ENCODE results near the gene FBXL3. TPM values are rescaled to one million over a fixed set of nuclear protein-coding genes. Genes with fewer than 3 reads are reported as not detected.

Gene FBXL3
- polyA plus RNA-seq, 4 donors = 20.6 to 43.1 (median 30.7) TPM

DNA sequence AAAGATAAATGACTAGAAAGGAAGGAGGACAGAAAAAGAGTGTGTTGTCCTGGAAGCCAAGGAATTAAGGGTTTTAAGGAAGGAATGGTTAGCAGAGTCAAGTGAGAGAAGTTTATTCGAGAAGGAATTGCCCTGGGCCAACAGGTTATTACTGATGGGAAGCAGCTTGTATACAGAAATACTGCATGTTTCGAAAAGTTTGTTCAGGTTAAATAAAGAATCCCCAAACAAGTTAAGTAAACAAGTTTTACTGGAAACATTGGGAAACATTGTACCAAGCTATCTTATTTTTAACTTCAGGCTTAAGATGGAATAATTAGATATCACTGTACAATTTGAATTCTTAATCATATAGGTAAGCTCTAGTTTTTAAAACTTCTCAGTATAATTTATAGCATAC, 28.2 kb upstream of the FBXL3 start:
- DNase-seq (no peak), FAIRE-seq (no peak)
- 93 to 98% (median 94%) methylated on average over 2 of the region's 2 CpGs for WGBS, 3 donors
- H3K4me3 ChIP-seq (ENCODE audit: low read depth in 1 of 3, low read length in 3 of 3) = no peak overlapping the region
- H3K27me3 ChIP-seq (ENCODE audit: control insufficient read depth in 3 of 3, insufficient read depth in 3 of 3, low read length in 3 of 3) = no peaks in the 10 kb centered on the region
- no peaks in the 10 kb centered on the region for H3K4me1 ChIP-seq (ENCODE audit: control insufficient read depth in 3 of 3, insufficient read depth in 2 of 3, low read depth in 1 of 3, low read length in 2 of 3)
- no peak overlapping the region for H3K27ac ChIP-seq (ENCODE audit: low read depth in 1 of 3, low read length in 2 of 3)
- no peaks in the 10 kb centered on the region for H3K9me3 ChIP-seq (ENCODE audit: control insufficient read depth in 2 of 2, insufficient read depth in 1 of 2, low read depth in 1 of 2, low read length in 1 of 2)
- peaks cover 14 to 26% (median 16%) of the 10 kb centered on the region in 3 donors for H3K36me3 ChIP-seq (ENCODE audit: control insufficient read depth in 3 of 3, insufficient read depth in 2 of 3, low read depth in 1 of 3, low read length in 3 of 3)

DNA sequence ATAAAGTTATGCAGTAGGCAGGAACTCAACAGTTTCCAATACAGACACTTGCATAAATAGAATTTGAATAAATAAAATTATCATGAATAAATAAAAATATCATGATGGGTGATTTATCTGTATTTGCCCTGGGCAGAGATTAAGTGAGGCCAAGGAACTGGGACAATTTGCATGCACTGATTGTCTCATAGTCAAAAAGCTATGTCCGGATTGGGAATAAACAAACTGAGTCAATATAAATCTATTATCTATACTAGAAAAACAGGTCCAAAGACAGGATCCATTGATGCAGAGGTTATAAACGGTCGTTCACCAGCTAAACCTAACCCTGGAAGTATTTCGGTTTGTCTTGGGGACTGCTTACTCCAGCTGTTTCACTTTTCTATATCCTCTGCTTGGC, 26.2 kb upstream of the FBXL3 start:
- FAIRE-seq = no peak
- no peaks in the 10 kb centered on the region for H3K4me1 ChIP-seq (ENCODE audit: control insufficient read depth in 3 of 3, insufficient read depth in 2 of 3, low read depth in 1 of 3, low read length in 2 of 3)
- no peak for DNase-seq
- WGBS, 3 donors = 83 to 91% (median 86%) methylated on average over 4 of the region's 4 CpGs
- H3K36me3 ChIP-seq (ENCODE audit: control insufficient read depth in 3 of 3, insufficient read depth in 2 of 3, low read depth in 1 of 3, low read length in 3 of 3) = peaks cover 16 to 28% (median 17%) of the 10 kb centered on the region in 3 donors
- H3K4me3 ChIP-seq (ENCODE audit: low read depth in 1 of 3, low read length in 3 of 3) = no peak overlapping the region
- H3K27me3 ChIP-seq (ENCODE audit: control insufficient read depth in 3 of 3, insufficient read depth in 3 of 3, low read length in 3 of 3) = no peaks in the 10 kb centered on the region
- H3K27ac ChIP-seq (ENCODE audit: low read depth in 1 of 3, low read length in 2 of 3) = no peak overlapping the region
- no peaks in the 10 kb centered on the region for H3K9me3 ChIP-seq (ENCODE audit: control insufficient read depth in 2 of 2, insufficient read depth in 1 of 2, low read depth in 1 of 2, low read length in 1 of 2)

DNA sequence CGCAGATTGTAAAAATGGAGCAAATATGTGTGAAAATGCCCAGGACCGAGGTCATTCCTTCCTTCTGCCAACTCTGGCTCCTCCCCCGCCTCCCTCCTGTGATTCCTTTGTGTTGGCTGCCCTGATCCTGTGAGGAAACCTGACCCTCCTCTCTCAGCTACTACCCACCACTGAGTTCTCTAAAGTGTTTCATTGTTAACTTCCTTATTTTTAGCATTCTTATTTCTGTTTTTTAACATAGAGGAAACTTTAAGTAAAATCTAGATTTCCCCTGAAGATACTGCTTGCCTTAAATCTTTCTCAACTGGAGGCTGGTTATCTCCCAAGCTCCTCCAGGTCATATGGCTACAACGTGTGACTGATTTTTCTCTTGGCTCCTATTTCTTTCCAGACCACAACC, 21.7 kb upstream of the FBXL3 start:
- Histone ChIP-seq H3K9me3 (ENCODE audit: control insufficient read depth in 2 of 2, insufficient read depth in 1 of 2, low read depth in 1 of 2, low read length in 1 of 2) (no peaks in the 10 kb centered on the region), H3K27me3 (ENCODE audit: control insufficient read depth in 3 of 3, insufficient read depth in 3 of 3, low read length in 3 of 3) (no peaks in the 10 kb centered on the region), H3K27ac (ENCODE audit: low read depth in 1 of 3, low read length in 2 of 3) (no peak overlapping the region), H3K4me3 (ENCODE audit: low read depth in 1 of 3, low read length in 3 of 3) (no peak overlapping the region), H3K4me1 (ENCODE audit: control insufficient read depth in 3 of 3, insufficient read depth in 2 of 3, low read depth in 1 of 3, low read length in 2 of 3) (no peaks in the 10 kb centered on the region), H3K36me3 (ENCODE audit: control insufficient read depth in 3 of 3, insufficient read depth in 2 of 3, low read depth in 1 of 3, low read length in 3 of 3) (peaks cover 7 to 27% (median 9%) of the 10 kb centered on the region in 3 donors)
- WGBS, 3 donors = 77 to 93% (median 91%) methylated on average over 4 of the region's 4 CpGs
- FAIRE-seq = no peak
- DNase-seq = no peak

DNA sequence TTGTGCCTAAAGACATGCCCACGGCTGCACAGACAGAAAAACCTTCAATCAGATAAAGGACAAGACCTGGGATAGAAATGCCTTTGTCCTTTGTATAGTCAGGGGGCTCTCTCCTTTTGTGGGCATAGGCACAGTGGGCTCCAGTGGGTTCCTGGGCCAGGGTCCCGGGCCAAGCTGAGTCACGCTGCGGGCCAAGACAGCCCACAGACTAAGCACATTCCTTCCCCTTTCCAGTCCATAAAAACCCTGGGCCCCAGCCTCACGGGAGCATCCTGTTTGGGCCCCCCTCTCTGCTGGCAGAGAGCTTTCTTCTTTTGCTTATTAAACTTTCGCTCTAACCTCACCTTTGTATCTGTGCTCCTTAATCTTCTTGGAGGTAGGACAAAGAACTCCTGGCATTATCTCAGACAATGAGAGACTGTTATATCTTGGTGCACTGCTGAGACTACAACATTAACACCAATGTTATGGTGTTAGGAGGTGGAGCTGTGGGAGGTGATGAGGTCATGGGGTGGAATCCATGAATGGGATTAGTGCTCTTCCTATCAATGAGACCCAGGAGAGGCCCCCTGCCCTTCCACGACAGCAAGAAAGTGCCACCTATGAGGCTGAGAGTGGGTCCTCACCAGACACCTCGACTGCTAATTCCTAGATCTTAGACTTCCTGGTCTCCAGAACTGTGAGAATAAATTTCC, 20.8 kb upstream of the FBXL3 start:
- 96 to 98% (median 97%) methylated on average over 8 of the region's 8 CpGs for WGBS, 3 donors
- Histone ChIP-seq H3K36me3 (ENCODE audit: control insufficient read depth in 3 of 3, insufficient read depth in 2 of 3, low read depth in 1 of 3, low read length in 3 of 3) (peaks cover 7 to 25% (median 9%) of the 10 kb centered on the region in 3 donors), H3K9me3 (ENCODE audit: control insufficient read depth in 2 of 2, insufficient read depth in 1 of 2, low read depth in 1 of 2, low read length in 1 of 2) (no peaks in the 10 kb centered on the region), H3K4me3 (ENCODE audit: low read depth in 1 of 3, low read length in 3 of 3) (no peak overlapping the region), H3K4me1 (ENCODE audit: control insufficient read depth in 3 of 3, insufficient read depth in 2 of 3, low read depth in 1 of 3, low read length in 2 of 3) (no peaks in the 10 kb centered on the region), H3K27me3 (ENCODE audit: control insufficient read depth in 3 of 3, insufficient read depth in 3 of 3, low read length in 3 of 3) (no peaks in the 10 kb centered on the region), H3K27ac (ENCODE audit: low read depth in 1 of 3, low read length in 2 of 3) (no peak overlapping the region)
- no peak for FAIRE-seq
- DNase-seq = no peak

DNA sequence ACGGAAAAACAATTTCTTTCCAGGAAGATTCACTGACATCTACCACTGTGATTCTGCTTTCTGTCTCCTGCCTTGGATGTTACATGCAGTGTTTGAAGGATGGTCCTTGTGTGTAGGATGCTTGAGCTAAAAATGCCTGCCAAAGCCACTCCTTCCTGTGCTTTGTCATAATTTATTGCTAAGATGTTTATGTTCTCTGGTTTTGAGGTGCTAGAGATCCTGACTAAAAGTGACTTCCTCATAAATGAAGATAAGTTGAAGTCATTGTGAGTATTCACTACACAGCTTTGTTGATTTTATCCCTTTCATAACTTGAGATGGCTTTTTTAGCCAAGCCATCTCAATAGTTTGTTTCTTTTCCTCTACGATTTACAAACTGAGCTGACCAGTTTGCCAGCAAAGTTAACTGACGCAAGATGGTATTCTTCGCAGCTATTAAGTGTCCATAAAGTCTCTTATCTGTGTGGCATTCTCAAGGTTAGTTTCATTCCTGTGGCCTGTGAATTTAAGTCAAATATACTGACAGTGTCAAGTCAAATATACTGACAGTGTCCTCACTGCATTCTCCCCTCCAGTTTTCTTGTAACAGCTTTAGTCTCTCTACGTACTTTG, 15.7 kb upstream of the FBXL3 start:
- H3K27me3 ChIP-seq (ENCODE audit: control insufficient read depth in 3 of 3, insufficient read depth in 3 of 3, low read length in 3 of 3) = no peaks in the 10 kb centered on the region
- H3K4me1 ChIP-seq (ENCODE audit: control insufficient read depth in 3 of 3, insufficient read depth in 2 of 3, low read depth in 1 of 3, low read length in 2 of 3) = no peaks in the 10 kb centered on the region
- H3K27ac ChIP-seq (ENCODE audit: low read depth in 1 of 3, low read length in 2 of 3) = no peak overlapping the region
- no peak overlapping the region for H3K4me3 ChIP-seq (ENCODE audit: low read depth in 1 of 3, low read length in 3 of 3)
- no peaks in the 10 kb centered on the region for H3K9me3 ChIP-seq (ENCODE audit: control insufficient read depth in 2 of 2, insufficient read depth in 1 of 2, low read depth in 1 of 2, low read length in 1 of 2)
- peaks cover 0 to 7% (median 1%) of the 10 kb centered on the region in 3 donors for H3K36me3 ChIP-seq (ENCODE audit: control insufficient read depth in 3 of 3, insufficient read depth in 2 of 3, low read depth in 1 of 3, low read length in 3 of 3)
- no peak for FAIRE-seq
- peak; percentile 21 to 55 for DNase-seq
- WGBS, 3 donors = 51 to 57% (median 53%) methylated on average over 5 of the region's 5 CpGs

DNA sequence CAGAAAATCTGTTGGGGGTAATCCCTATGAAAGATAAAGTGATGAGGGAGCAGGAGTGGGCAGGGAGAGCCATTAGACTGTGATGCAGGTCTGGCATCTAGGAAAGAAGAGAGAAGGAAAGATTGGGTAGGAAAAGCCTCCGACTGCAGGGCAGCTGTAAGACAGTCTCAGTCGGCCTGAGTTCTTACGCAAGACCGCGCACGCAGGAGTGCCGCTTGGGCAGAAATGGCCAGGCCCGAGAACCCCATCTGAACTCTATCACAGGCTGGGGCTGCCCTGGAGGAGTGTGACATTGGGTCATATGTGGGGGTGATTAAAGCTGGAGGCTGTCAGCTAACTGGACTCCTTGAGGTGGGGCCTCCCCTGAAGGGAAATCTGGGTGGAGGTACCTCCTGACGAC, 13.9 kb upstream of the FBXL3 start:
- Histone ChIP-seq H3K36me3 (ENCODE audit: control insufficient read depth in 3 of 3, insufficient read depth in 2 of 3, low read depth in 1 of 3, low read length in 3 of 3) (peaks cover 0 to 1% (median 0%) of the 10 kb centered on the region in 3 donors), H3K27me3 (ENCODE audit: control insufficient read depth in 3 of 3, insufficient read depth in 3 of 3, low read length in 3 of 3) (no peaks in the 10 kb centered on the region), H3K4me1 (ENCODE audit: control insufficient read depth in 3 of 3, insufficient read depth in 2 of 3, low read depth in 1 of 3, low read length in 2 of 3) (no peaks in the 10 kb centered on the region), H3K4me3 (ENCODE audit: low read depth in 1 of 3, low read length in 3 of 3) (no peak overlapping the region), H3K27ac (ENCODE audit: low read depth in 1 of 3, low read length in 2 of 3) (no peak overlapping the region), H3K9me3 (ENCODE audit: control insufficient read depth in 2 of 2, insufficient read depth in 1 of 2, low read depth in 1 of 2, low read length in 1 of 2) (no peaks in the 10 kb centered on the region)
- DNase-seq (no peak), FAIRE-seq (no peak)
- 96 to 99% (median 96%) methylated on average over 9 of the region's 9 CpGs for WGBS, 3 donors

DNA sequence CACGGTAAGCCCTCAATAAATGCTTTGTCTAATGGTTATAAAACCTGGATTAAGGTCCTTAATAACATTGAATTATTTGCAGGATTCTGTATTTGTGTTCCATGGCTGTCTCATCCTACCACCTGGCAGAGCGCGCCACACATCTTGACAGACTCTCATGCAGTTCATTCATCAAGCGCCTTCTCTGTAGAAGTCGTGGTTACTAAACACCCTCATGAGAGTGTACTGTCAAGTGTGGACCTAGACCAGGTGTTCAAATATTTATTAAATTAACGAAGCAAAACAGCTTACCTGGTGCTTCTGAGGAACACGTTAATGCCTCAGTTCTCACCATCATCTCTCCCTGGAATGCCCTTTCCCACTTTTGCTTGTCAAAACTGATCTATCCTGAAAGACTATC, 13.1 kb upstream of the FBXL3 start:
- Histone ChIP-seq H3K9me3 (ENCODE audit: control insufficient read depth in 2 of 2, insufficient read depth in 1 of 2, low read depth in 1 of 2, low read length in 1 of 2) (no peaks in the 10 kb centered on the region), H3K4me1 (ENCODE audit: control insufficient read depth in 3 of 3, insufficient read depth in 2 of 3, low read depth in 1 of 3, low read length in 2 of 3) (no peaks in the 10 kb centered on the region), H3K36me3 (ENCODE audit: control insufficient read depth in 3 of 3, insufficient read depth in 2 of 3, low read depth in 1 of 3, low read length in 3 of 3) (peaks cover 0 to 1% (median 0%) of the 10 kb centered on the region in 3 donors), H3K27ac (ENCODE audit: low read depth in 1 of 3, low read length in 2 of 3) (no peak overlapping the region), H3K4me3 (ENCODE audit: low read depth in 1 of 3, low read length in 3 of 3) (no peak overlapping the region), H3K27me3 (ENCODE audit: control insufficient read depth in 3 of 3, insufficient read depth in 3 of 3, low read length in 3 of 3) (no peaks in the 10 kb centered on the region)
- 89 to 95% (median 90%) methylated on average over 7 of the region's 7 CpGs for WGBS, 3 donors
- DNase-seq (no peak), FAIRE-seq (no peak)

DNA sequence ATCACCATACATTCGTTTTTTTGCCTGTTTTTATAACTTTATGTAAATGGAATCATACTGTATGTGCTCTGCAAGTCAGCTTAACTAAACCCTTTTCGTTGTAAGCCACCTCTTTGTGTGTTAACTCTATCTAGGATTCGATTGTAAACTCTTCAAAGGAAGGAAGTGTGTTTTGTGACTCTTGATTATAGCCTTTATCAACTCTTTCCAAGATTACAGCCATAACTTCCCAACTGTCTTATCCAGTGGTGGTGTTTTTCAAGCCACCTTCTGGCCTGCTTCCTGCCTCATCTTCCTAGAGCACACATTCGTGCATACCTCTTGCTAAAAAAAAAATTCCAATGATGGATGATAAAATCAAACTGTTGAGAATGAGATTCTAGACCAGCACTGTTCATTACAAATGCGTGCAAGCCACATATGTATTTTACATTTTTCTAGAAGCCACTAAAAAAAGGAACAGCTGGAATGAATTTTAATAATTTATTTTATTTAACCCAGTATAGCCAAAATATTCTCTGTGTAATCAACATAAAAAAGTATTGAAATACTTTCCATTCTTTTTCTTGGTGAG, 12.0 kb upstream of the FBXL3 start:
- 32 to 50% (median 33%) methylated on average over 5 of the region's 5 CpGs for WGBS, 3 donors
- H3K27me3 ChIP-seq (ENCODE audit: control insufficient read depth in 3 of 3, insufficient read depth in 3 of 3, low read length in 3 of 3) = no peaks in the 10 kb centered on the region
- no peak overlapping the region for H3K4me3 ChIP-seq (ENCODE audit: low read depth in 1 of 3, low read length in 3 of 3)
- no peak overlapping the region for H3K27ac ChIP-seq (ENCODE audit: low read depth in 1 of 3, low read length in 2 of 3)
- no peaks in the 10 kb centered on the region for H3K4me1 ChIP-seq (ENCODE audit: control insufficient read depth in 3 of 3, insufficient read depth in 2 of 3, low read depth in 1 of 3, low read length in 2 of 3)
- H3K36me3 ChIP-seq (ENCODE audit: control insufficient read depth in 3 of 3, insufficient read depth in 2 of 3, low read depth in 1 of 3, low read length in 3 of 3) = no peaks in the 10 kb centered on the region
- no peaks in the 10 kb centered on the region for H3K9me3 ChIP-seq (ENCODE audit: control insufficient read depth in 2 of 2, insufficient read depth in 1 of 2, low read depth in 1 of 2, low read length in 1 of 2)
- DNase-seq (peak in 1 of 2 donors; percentile 8), FAIRE-seq (no peak)
